ENCODE measurements around the gene OPALIN. TPM values are rescaled to one million over a fixed set of nuclear protein-coding genes. Genes with fewer than 3 reads are reported as not detected.

OPALIN gene
- total RNA-seq (not detected), total RNA-seq (0 to 0.06 (median 0) reads per million in 29 experiments)
- not detected for total RNA-seq (2013)

GRCh38 chr10:96358851-96359540 is at the start of gene OPALIN:
TSS of gene OPALIN (minus strand) at chr10:96359002. CDS start at chr10:96358896, 106 bp downstream.
- H3K9me3 ChIP-seq = no peaks in the 10 kb centered on the region
- DNase-seq (no peak), ATAC-seq (replicated peaks in 1 of 4) (no peak)
- Mint-ChIP-seq H3K4me1 (no peaks in the 10 kb centered on the region), H3K27ac (no peak within 1 kb of the TSS), H3K4me3 (no peak within 1 kb of the TSS), H3K9me3 (no peaks in the 10 kb centered on the region), H3K27me3 (peaks cover 10 to 14% of the 10 kb centered on the region in 2 donors), H3K36me3 (no peaks in the 10 kb centered on the region)
- POLR2A ChIA-PET = no interaction called here
- H3K27me3 ChIP-seq (replicated peaks in 1 of 2; ENCODE audit: control insufficient read depth in 2 of 2, extremely low read depth in 1 of 2, insufficient read depth in 2 of 2, low read length in 1 of 2) = peaks cover 0 to 15% of the 10 kb centered on the region in 2 experiments
- CTCF ChIA-PET = interaction anchor here in 1 of 2 donors (0.9 kb wide), 1 partner anchor 16 kb away, joined by 5 read pairs; no protein-coding TSS in a partner anchor
- no peaks in the 10 kb centered on the region for H3K36me3 ChIP-seq (ENCODE audit: control insufficient read depth in 2 of 2, extremely low read depth in 1 of 2, insufficient read depth in 1 of 2, low read length in 1 of 2)
- no peaks in the 10 kb centered on the region for H3K4me1 ChIP-seq (ENCODE audit: control insufficient read depth in 1 of 2, extremely low read depth in 1 of 2, insufficient read depth in 2 of 2, low read length in 2 of 2)
- 83% methylated on average over 6 of the region's 7 CpGs for WGBS (ENCODE audit: insufficient coverage)
- no peak within 1 kb of the TSS for H3K27ac ChIP-seq (ENCODE audit: low read length)
- no peak within 1 kb of the TSS for H3K4me3 ChIP-seq (ENCODE audit: control insufficient read depth in 1 of 2, extremely low read depth in 1 of 2, low read length in 1 of 2)

- Mint-ChIP-seq H3K36me3 (no peaks in the 10 kb centered on the region), H3K9me3 (no peaks in the 10 kb centered on the region), H3K4me3 (no peak overlapping the region), H3K4me1 (no peaks in the 10 kb centered on the region), H3K27ac (no peak overlapping the region), H3K27me3 (peaks cover 34 to 44% of the 10 kb centered on the region in 2 donors)
- H3K9me3 ChIP-seq = no peaks in the 10 kb centered on the region
- 40% methylated on average over 1 of the region's 1 CpG for WGBS (ENCODE audit: insufficient coverage)
- POLR2A ChIA-PET = interaction anchor here in 1 of 2 donors (0.6 kb wide), 1 partner anchor 11 kb away, joined by 3 read pairs; no protein-coding TSS in a partner anchor
- H3K27ac ChIP-seq (ENCODE audit: low read length) = no peak overlapping the region
- no peak for DNase-seq
- no peaks in the 10 kb centered on the region for H3K36me3 ChIP-seq (ENCODE audit: control insufficient read depth in 2 of 2, extremely low read depth in 1 of 2, insufficient read depth in 1 of 2, low read length in 1 of 2)
- CTCF ChIA-PET = no interaction called here
- no peak overlapping the region for H3K4me3 ChIP-seq (ENCODE audit: control insufficient read depth in 1 of 2, extremely low read depth in 1 of 2, low read length in 1 of 2)
- H3K4me1 ChIP-seq (ENCODE audit: control insufficient read depth in 1 of 2, extremely low read depth in 1 of 2, insufficient read depth in 2 of 2, low read length in 2 of 2) = no peaks in the 10 kb centered on the region
- ATAC-seq (replicated peaks in 1 of 4) = no peak
- peaks cover 0 to 27% of the 10 kb centered on the region in 2 experiments for H3K27me3 ChIP-seq (replicated peaks in 1 of 2; ENCODE audit: control insufficient read depth in 2 of 2, extremely low read depth in 1 of 2, insufficient read depth in 2 of 2, low read length in 1 of 2)
Observed at GRCh38 chr10:96408201-96408600, 49.4 kb upstream of the OPALIN start.

DNA sequence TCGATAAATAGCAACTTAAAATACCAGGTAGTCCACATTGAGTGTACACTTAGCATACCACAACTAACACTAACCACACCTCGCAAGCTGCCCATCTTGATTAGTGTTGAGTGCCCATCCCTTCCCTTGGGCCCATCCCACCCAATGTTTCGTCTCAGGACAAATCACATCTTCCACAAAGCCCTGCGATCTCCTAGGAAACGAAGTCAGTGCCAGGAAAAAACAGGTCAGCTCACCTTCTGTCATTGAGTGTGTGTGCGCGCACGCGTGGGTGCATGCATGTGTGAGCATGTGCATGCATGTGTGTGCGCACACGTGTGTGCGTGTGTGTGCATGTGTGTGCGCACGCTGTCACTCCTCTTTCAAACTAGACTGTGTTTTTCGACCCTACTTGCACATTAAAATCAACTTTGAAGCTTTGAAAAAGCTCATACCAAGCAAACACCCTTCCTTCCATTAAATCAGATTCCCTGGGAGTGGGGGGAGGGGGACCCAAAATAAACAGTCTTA is 48.8 kb upstream of the OPALIN start:
- Histone ChIP-seq H3K27ac (ENCODE audit: low read length) (no peak overlapping the region), H3K27me3 (replicated peaks in 1 of 2; ENCODE audit: control insufficient read depth in 2 of 2, extremely low read depth in 1 of 2, insufficient read depth in 2 of 2, low read length in 1 of 2) (peaks cover 0 to 25% of the 10 kb centered on the region in 2 experiments), H3K4me3 (ENCODE audit: control insufficient read depth in 1 of 2, extremely low read depth in 1 of 2, low read length in 1 of 2) (no peak overlapping the region), H3K9me3 (no peaks in the 10 kb centered on the region), H3K36me3 (ENCODE audit: control insufficient read depth in 2 of 2, extremely low read depth in 1 of 2, insufficient read depth in 1 of 2, low read length in 1 of 2) (no peaks in the 10 kb centered on the region), H3K4me1 (ENCODE audit: control insufficient read depth in 1 of 2, extremely low read depth in 1 of 2, insufficient read depth in 2 of 2, low read length in 2 of 2) (no peaks in the 10 kb centered on the region)
- ATAC-seq (replicated peaks in 1 of 4) (no peak), DNase-seq (no peak)
- no peaks in the 10 kb centered on the region for H3K4me1 Mint-ChIP-seq
- H3K36me3 Mint-ChIP-seq = no peaks in the 10 kb centered on the region
- H3K27ac Mint-ChIP-seq = no peak overlapping the region
- 93% methylated on average over 3 of the region's 15 CpGs for WGBS (ENCODE audit: insufficient coverage)
- ChIA-PET CTCF (no interaction called here), POLR2A (no interaction called here)
- no peaks in the 10 kb centered on the region for H3K9me3 Mint-ChIP-seq
- peaks cover 35 to 40% of the 10 kb centered on the region in 2 donors for H3K27me3 Mint-ChIP-seq
- no peak overlapping the region for H3K4me3 Mint-ChIP-seq

GRCh38 chr10:96406091-96406490 is 47.3 kb upstream of the OPALIN start:
- no peak overlapping the region for H3K27ac ChIP-seq (ENCODE audit: low read length)
- H3K9me3 ChIP-seq = no peaks in the 10 kb centered on the region
- H3K4me1 ChIP-seq (ENCODE audit: control insufficient read depth in 1 of 2, extremely low read depth in 1 of 2, insufficient read depth in 2 of 2, low read length in 2 of 2) = no peaks in the 10 kb centered on the region
- CTCF ChIA-PET = no interaction called here
- H3K36me3 ChIP-seq (ENCODE audit: control insufficient read depth in 2 of 2, extremely low read depth in 1 of 2, insufficient read depth in 1 of 2, low read length in 1 of 2) = no peaks in the 10 kb centered on the region
- H3K4me3 ChIP-seq (ENCODE audit: control insufficient read depth in 1 of 2, extremely low read depth in 1 of 2, low read length in 1 of 2) = no peak overlapping the region
- Mint-ChIP-seq H3K36me3 (no peaks in the 10 kb centered on the region), H3K27ac (no peak overlapping the region), H3K4me3 (no peak overlapping the region), H3K27me3 (peaks cover 27 to 44% of the 10 kb centered on the region in 2 donors), H3K4me1 (no peaks in the 10 kb centered on the region), H3K9me3 (no peaks in the 10 kb centered on the region)
- 69% methylated on average over 5 of the region's 5 CpGs for WGBS (ENCODE audit: insufficient coverage)
- H3K27me3 ChIP-seq (replicated peaks in 1 of 2; ENCODE audit: control insufficient read depth in 2 of 2, extremely low read depth in 1 of 2, insufficient read depth in 2 of 2, low read length in 1 of 2) = peaks cover 0 to 29% of the 10 kb centered on the region in 2 experiments
- POLR2A ChIA-PET = no interaction called here
- DNase-seq (no peak), ATAC-seq (replicated peaks in 1 of 4) (peak in 1 of 4 experiments; percentile 26)

DNA sequence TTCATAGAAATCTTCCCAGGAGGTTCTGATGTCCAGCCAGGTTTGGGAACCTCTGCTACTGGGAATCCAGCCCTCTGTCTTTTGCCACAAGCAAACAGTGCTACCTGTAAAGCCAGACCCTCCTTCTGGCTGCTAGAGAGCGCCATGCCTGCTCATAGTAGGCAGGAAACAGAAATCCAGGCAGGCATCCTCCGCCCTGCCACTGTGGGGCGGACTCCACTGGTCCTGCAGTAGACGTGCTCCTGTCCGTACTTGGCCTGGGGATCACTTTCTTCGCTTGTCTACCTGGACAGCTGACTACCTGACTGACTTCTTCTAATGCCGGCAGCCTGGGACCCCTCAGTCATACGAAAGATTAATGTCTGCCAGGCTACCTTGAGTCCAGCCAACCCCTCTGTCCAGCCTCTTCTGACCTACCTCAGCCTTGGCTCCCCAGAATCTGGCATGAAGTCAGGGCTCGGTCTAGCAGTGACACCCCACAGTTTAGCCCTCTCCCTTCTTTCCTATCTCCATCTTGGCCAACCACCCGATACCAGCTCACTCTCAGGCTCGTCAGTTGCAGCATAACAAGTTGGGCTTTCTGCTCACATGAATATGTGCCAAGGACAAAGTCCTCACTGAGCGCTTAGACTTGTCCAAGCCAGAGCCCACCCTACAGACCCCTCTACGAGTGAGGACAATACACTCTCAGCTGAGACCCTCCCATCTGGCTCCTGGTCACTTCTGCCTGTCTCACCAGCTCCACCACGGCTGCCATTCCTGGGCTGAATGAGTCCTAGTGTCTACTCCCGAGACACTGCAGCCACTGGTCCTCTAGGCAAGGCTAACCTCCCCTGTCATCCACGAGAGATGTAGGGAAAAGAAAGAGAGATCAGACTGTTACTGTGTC is 43.9 kb upstream of the OPALIN start:
- Histone ChIP-seq H3K4me1 (ENCODE audit: control insufficient read depth in 1 of 2, extremely low read depth in 1 of 2, insufficient read depth in 2 of 2, low read length in 2 of 2) (no peaks in the 10 kb centered on the region), H3K27me3 (replicated peaks in 1 of 2; ENCODE audit: control insufficient read depth in 2 of 2, extremely low read depth in 1 of 2, insufficient read depth in 2 of 2, low read length in 1 of 2) (peaks cover 0 to 24% of the 10 kb centered on the region in 2 experiments), H3K36me3 (ENCODE audit: control insufficient read depth in 2 of 2, extremely low read depth in 1 of 2, insufficient read depth in 1 of 2, low read length in 1 of 2) (no peaks in the 10 kb centered on the region), H3K4me3 (ENCODE audit: control insufficient read depth in 1 of 2, extremely low read depth in 1 of 2, low read length in 1 of 2) (no peak overlapping the region), H3K27ac (ENCODE audit: low read length) (no peak overlapping the region), H3K9me3 (no peaks in the 10 kb centered on the region)
- ATAC-seq (replicated peaks in 1 of 4) = no peak
- 65% methylated on average over 14 of the region's 16 CpGs for WGBS (ENCODE audit: insufficient coverage)
- ChIA-PET CTCF (interaction anchor here in 1 of 2 donors (0.6 to 1.5 kb wide), 2 partner anchors 28 to 622 kb away, joined by 3 read pairs; no protein-coding TSS in a partner anchor), POLR2A (no interaction called here)
- Mint-ChIP-seq H3K27ac (no peak overlapping the region), H3K4me1 (no peaks in the 10 kb centered on the region), H3K9me3 (no peaks in the 10 kb centered on the region), H3K4me3 (no peak overlapping the region), H3K27me3 (peaks cover 30 to 50% of the 10 kb centered on the region in 2 donors), H3K36me3 (no peaks in the 10 kb centered on the region)
- DNase-seq = no peak

DNA sequence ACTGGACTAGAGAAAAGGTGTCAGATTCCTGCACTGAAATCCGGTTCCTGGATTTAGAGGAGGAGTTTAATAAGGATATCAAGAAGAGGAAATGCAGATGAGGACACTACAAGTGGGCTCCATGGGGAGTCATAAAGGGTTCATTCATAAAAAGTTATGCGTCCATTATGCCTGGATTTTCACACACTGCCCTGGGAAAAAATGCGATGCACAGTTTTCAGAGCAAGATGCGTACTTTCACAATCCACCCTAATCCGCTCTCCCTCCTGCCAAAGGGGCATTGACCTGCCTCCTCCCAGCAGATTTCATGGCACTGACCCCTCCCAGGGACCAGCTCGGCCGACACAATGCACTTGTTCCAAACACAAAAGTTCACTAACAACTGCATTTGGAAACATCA is 42.2 kb upstream of the OPALIN start:
- Histone ChIP-seq H3K27me3 (replicated peaks in 1 of 2; ENCODE audit: control insufficient read depth in 2 of 2, extremely low read depth in 1 of 2, insufficient read depth in 2 of 2, low read length in 1 of 2) (peaks cover 0 to 27% of the 10 kb centered on the region in 2 experiments), H3K4me1 (ENCODE audit: control insufficient read depth in 1 of 2, extremely low read depth in 1 of 2, insufficient read depth in 2 of 2, low read length in 2 of 2) (peaks cover 0 to 3% of the 10 kb centered on the region in 2 experiments), H3K9me3 (no peaks in the 10 kb centered on the region), H3K4me3 (ENCODE audit: control insufficient read depth in 1 of 2, extremely low read depth in 1 of 2, low read length in 1 of 2) (no peak overlapping the region), H3K27ac (ENCODE audit: low read length) (no peak overlapping the region), H3K36me3 (ENCODE audit: control insufficient read depth in 2 of 2, extremely low read depth in 1 of 2, insufficient read depth in 1 of 2, low read length in 1 of 2) (no peaks in the 10 kb centered on the region)
- Mint-ChIP-seq H3K9me3 (no peaks in the 10 kb centered on the region), H3K4me3 (no peak overlapping the region), H3K4me1 (peaks cover 0 to 3% (median 2%) of the 10 kb centered on the region in 3 donors), H3K36me3 (no peaks in the 10 kb centered on the region), H3K27ac (no peak overlapping the region), H3K27me3 (peaks cover 20 to 41% of the 10 kb centered on the region in 2 donors)
- DNase-seq = no peak
- ChIA-PET POLR2A (no interaction called here), CTCF (no interaction called here)
- ATAC-seq (replicated peaks in 1 of 4) = no peak
- 72% methylated on average over 7 of the region's 7 CpGs for WGBS (ENCODE audit: insufficient coverage)
